B cell (primary cell): ENCODE data around the gene SMURF2. TPM values are rescaled to one million over a fixed set of nuclear protein-coding genes. Genes with fewer than 3 reads are reported as not detected.

Experiments
- ATAC-seq: fragments of 200-7000 bp; cut with Tn5 transposase; one replicate; pipeline ENCODE4 v1.10.0; 2021; ENCODE audit warnings: low read depth, mild to moderate bottlenecking, moderate number of reproducible peaks, moderate library complexity
- CTCF ChIA-PET: fragments of 350-600 bp; sonication (Branson Sonifier 250); formaldehyde crosslinking; loops from one replicate; lab custom pipeline; 2021; ENCODE audit warnings: antibody characterized with exemption, inconsistent platforms; lab: Charles Lee
- POLR2A ChIA-PET: fragments of 350-600 bp; sonication (Branson Sonifier 250); formaldehyde crosslinking; loops from one replicate; lab custom pipeline; 2021; ENCODE audit warnings: antibody characterized with exemption; lab: Charles Lee
- DNase-seq: peaks from one replicate; pipeline ENCODE4 v3.0.0; 2013
- H2AFZ ChIP-seq: 2 replicates; pipeline ENCODE4 v1.6.1; 2012; ENCODE audit warnings: mild to moderate bottlenecking, low read depth, low read length; ENCODE audit not compliant: insufficient read depth, poor library complexity, severe bottlenecking
- H3K27ac ChIP-seq, 2 donors: 1 replicate in 1 of 2; 2 replicates in 1 of 2; pipeline ENCODE4 v1.5.1; 2012 to 2013; ENCODE audit warnings: low read length in 2 of 2, mild to moderate bottlenecking in 2 of 2, moderate library complexity in 1 of 2
- H3K27me3 ChIP-seq, 4 experiments: fragments of 200-600 bp in 1 of 4; sonication (generic) in 1 of 4; replicated peaks in 1 of 4; 1 replicate in 2 of 4; 2 replicates in 2 of 4; pipeline versions ENCODE4 v1.6.1 to v1.7.0; 2013 to 2016; ENCODE audit warnings: low read length in 3 of 4, mild to moderate bottlenecking in 2 of 4, mixed read lengths in 1 of 4, moderate library complexity in 1 of 4; ENCODE audit not compliant: insufficient read depth in 4 of 4, control insufficient read depth in 3 of 4; ENCODE audit errors: control extremely low read depth in 1 of 4
- H3K36me3 ChIP-seq, 2 experiments: replicated peaks in 1 of 2; 1 replicate in 1 of 2; 2 replicates in 1 of 2; pipeline versions ENCODE4 v1.6.1 to v1.7.1; 2013; ENCODE audit warnings: low read length in 1 of 2; ENCODE audit not compliant: insufficient read depth in 2 of 2, control insufficient read depth in 1 of 2; ENCODE audit errors: control extremely low read depth in 1 of 2, extremely low read depth in 1 of 2
- H3K4me1 ChIP-seq, 2 donors: fragments of 200-600 bp in 1 of 2; sonication (generic) in 1 of 2; 1 replicate in 1 of 2; 2 replicates in 1 of 2; pipeline versions ENCODE4 v1.5.1 to v1.6.1; 2013 to 2017; ENCODE audit warnings: low read length in 2 of 2; ENCODE audit not compliant: control insufficient read depth in 2 of 2, insufficient read depth in 2 of 2
- H3K4me2 ChIP-seq: replicated peaks from 2 replicates; pipeline ENCODE3; 2012; ENCODE audit warnings: mild to moderate bottlenecking, low read depth, low read length; ENCODE audit not compliant: poor library complexity, severe bottlenecking
- H3K4me3 ChIP-seq, 5 experiments: fragments of 200-600 bp in 1 of 5; sonication (generic) in 1 of 5; 1 replicate in 3 of 5; 2 replicates in 2 of 5; pipeline versions ENCODE4 v1.5.1 to v1.7.0; 2011 to 2016; ENCODE audit warnings: low read length in 4 of 5, mild to moderate bottlenecking in 4 of 5, low read depth in 2 of 5, control low read depth in 1 of 5, moderate library complexity in 1 of 5; ENCODE audit not compliant: insufficient read depth in 1 of 5; ENCODE audit errors: control extremely low read depth in 1 of 5, extremely low read depth in 1 of 5
- H3K79me2 ChIP-seq: fragments of 200-600 bp; sonication (generic); one replicate; pipeline ENCODE4 v1.6.0; 2016; ENCODE audit warnings: low read length; ENCODE audit not compliant: control insufficient read depth, insufficient read depth
- H3K9ac ChIP-seq: fragments of 200-600 bp; sonication (generic); 2 replicates; pipeline ENCODE4 v1.6.1; 2017; ENCODE audit warnings: mild to moderate bottlenecking, low read length, moderate library complexity
- H3K9me3 ChIP-seq, 3 donors: one replicate each; pipeline versions ENCODE4 v1.6.1 to v1.7.1; 2013; ENCODE audit warnings: low read length in 2 of 3; ENCODE audit not compliant: control insufficient read depth in 2 of 3, insufficient read depth in 1 of 3; ENCODE audit errors: control extremely low read depth in 1 of 3
- H4K20me1 ChIP-seq: 2 replicates; pipeline ENCODE4 v1.6.0; 2012; ENCODE audit warnings: mild to moderate bottlenecking, low read length; ENCODE audit not compliant: insufficient read depth, control insufficient read depth, poor library complexity, severe bottlenecking
- H3K27ac Mint-ChIP-seq: one replicate; pipeline ENCODE4 v1.8.0; 2021; ENCODE audit warnings: mixed read lengths
- H3K27me3 Mint-ChIP-seq: one replicate; pipeline ENCODE4 v1.8.0; 2021; ENCODE audit warnings: mixed read lengths
- H3K4me1 Mint-ChIP-seq: one replicate; pipeline ENCODE4 v1.8.0; 2021; ENCODE audit warnings: mixed read lengths
- H3K4me3 Mint-ChIP-seq: one replicate; pipeline ENCODE4 v1.8.0; 2021; ENCODE audit warnings: mixed read lengths
- H3K9me3 Mint-ChIP-seq: one replicate; pipeline ENCODE4 v1.8.0; 2022; ENCODE audit warnings: mixed read lengths; ENCODE audit not compliant: insufficient read depth
- CTCF ChIP-seq: fragments of 200-600 bp; IDR thresholded peaks from one replicate; pipeline ENCODE4 v1.8.0; 2022; ENCODE audit warnings: antibody characterized with exemption, mild to moderate bottlenecking
- EZH2 ChIP-seq: IDR thresholded peaks from 2 replicates; pipeline ENCODE4 v1.6.1; 2012; ENCODE audit warnings: borderline replicate concordance, low read depth, mild to moderate bottlenecking, moderate library complexity, low read length; ENCODE audit not compliant: insufficient read depth, poor library complexity, severe bottlenecking
- WGBS: methylation state at CpG from one replicate; pipeline ENCODE4 v1.1.5; 2013; ENCODE audit warnings: missing lambda C conversion rate; ENCODE audit not compliant: insufficient coverage; 5-methylcytosine and 5-hydroxymethylcytosine counted together
- intact Hi-C: fragments of 100-400 bp; cut with micrococcal nuclease; formaldehyde crosslinking; loops from one replicate; pipeline ENCODE4 v1.10.0; 2022
- polyA plus RNA-seq: library from polyadenylated mRNA; depleted of rRNA; stranded (reverse); fragments of >200 nt; gene quantifications from 2 replicates; pipeline ENCODE4 v1.2.3, GENCODE V29; 2012
- total RNA-seq, 2 donors: library from RNA; stranded (reverse); fragments of 120-200 nt in 1 of 2; gene quantifications; 1 replicate in 1 of 2; 2 replicates in 1 of 2; pipeline versions ENCODE4 v1.2.3 to v1.2.4, GENCODE V29; 2013 to 2022

SMURF2 gene
- total and polyA plus RNA-seq, 2 donors (not counting 1 experiment from before 2014, with no cell fraction given) = 9.2 to 32.8 TPM

- no peak for TF ChIP-seq EZH2
- no peak for TF ChIP-seq CTCF
- Histone ChIP-seq H3K79me2 (peaks cover 35% of the 10 kb centered on the region), H3K9ac (no peak overlapping the region), H3K27ac (no peak overlapping the region), H4K20me1 (peaks cover 4% of the 10 kb centered on the region), H3K36me3 (no peaks in the 10 kb centered on the region), H3K27me3 (no peaks in the 10 kb centered on the region), H3K4me1 (peaks cover 8 to 12% of the 10 kb centered on the region in 2 donors), H3K4me3 (no peak overlapping the region), H3K4me2 (no peak overlapping the region), H3K9me3 (no peaks in the 10 kb centered on the region), H2AFZ (no peak overlapping the region)
- H3K27me3 Mint-ChIP-seq = no peaks in the 10 kb centered on the region
- no peak for ATAC-seq
- DNase-seq = no peak
- CTCF ChIA-PET = interaction anchor here (0.7 to 1.3 kb wide), 4 partner anchors 8 to 1561 kb away, joined by 3 to 4 read pairs (median 3); no protein-coding TSS in a partner anchor
- H3K4me3 Mint-ChIP-seq = no peak overlapping the region
- 100% methylated on average over 1 of the region's 1 CpG for WGBS
- POLR2A ChIA-PET = no interaction called here
- no peaks in the 10 kb centered on the region for H3K9me3 Mint-ChIP-seq
- intact Hi-C loops = no loop called here
- no peak overlapping the region for H3K27ac Mint-ChIP-seq
- H3K4me1 Mint-ChIP-seq = peaks cover 21% of the 10 kb centered on the region
Measured at GRCh38 chr17:64603987-64604386, 58.1 kb downstream of the SMURF2 start.

GRCh38 chr17:64599827-64600226 lies 62.3 kb downstream of the SMURF2 start:
- Mint-ChIP-seq H3K27ac (no peak overlapping the region), H3K4me1 (peaks cover 18% of the 10 kb centered on the region), H3K4me3 (peak overlapping the region; percentile 63), H3K27me3 (no peaks in the 10 kb centered on the region), H3K9me3 (no peaks in the 10 kb centered on the region)
- Histone ChIP-seq H3K27ac (peak overlapping the region in 1 of 2 donors; percentile 69), H3K79me2 (peaks cover 40% of the 10 kb centered on the region), H3K9me3 (no peaks in the 10 kb centered on the region), H3K36me3 (peaks cover 4% of the 10 kb centered on the region in 2 experiments), H3K9ac (peak overlapping the region; percentile 24), H2AFZ (peak overlapping the region; percentile 48), H3K27me3 (no peaks in the 10 kb centered on the region), H3K4me1 (peaks cover 8 to 16% of the 10 kb centered on the region in 2 donors), H3K4me3 (no peak overlapping the region), H3K4me2 (peak overlapping the region; percentile 55), H4K20me1 (peaks cover under 1% of the 10 kb centered on the region)
- 100% methylated on average over 1 of the region's 1 CpG for WGBS
- ChIA-PET POLR2A (interaction anchor here (0.6 kb wide), 1 partner anchor 62 kb away, joined by 6 read pairs; the partner anchor contains the start of gene SMURF2), CTCF (interaction anchor here (1.8 to 2.4 kb wide), 2 partner anchors 50 to 180 kb away, joined by 5 to 11 read pairs; no protein-coding TSS in a partner anchor)
- intact Hi-C loops = loop anchor here (5.0 kb wide), 1 partner anchor 42 kb away; no protein-coding TSS in a partner anchor
- no peak for TF ChIP-seq EZH2
- TF ChIP-seq CTCF = no peak
- ATAC-seq (no peak), DNase-seq (no peak)
